Measurements from ENCODE around the gene PSMB3. TPM values are rescaled to one million over a fixed set of nuclear protein-coding genes. Genes with fewer than 3 reads are reported as not detected.

Gene PSMB3
- total RNA-seq, 1 experiment from 2014 or later, result 441 TPM

DNA sequence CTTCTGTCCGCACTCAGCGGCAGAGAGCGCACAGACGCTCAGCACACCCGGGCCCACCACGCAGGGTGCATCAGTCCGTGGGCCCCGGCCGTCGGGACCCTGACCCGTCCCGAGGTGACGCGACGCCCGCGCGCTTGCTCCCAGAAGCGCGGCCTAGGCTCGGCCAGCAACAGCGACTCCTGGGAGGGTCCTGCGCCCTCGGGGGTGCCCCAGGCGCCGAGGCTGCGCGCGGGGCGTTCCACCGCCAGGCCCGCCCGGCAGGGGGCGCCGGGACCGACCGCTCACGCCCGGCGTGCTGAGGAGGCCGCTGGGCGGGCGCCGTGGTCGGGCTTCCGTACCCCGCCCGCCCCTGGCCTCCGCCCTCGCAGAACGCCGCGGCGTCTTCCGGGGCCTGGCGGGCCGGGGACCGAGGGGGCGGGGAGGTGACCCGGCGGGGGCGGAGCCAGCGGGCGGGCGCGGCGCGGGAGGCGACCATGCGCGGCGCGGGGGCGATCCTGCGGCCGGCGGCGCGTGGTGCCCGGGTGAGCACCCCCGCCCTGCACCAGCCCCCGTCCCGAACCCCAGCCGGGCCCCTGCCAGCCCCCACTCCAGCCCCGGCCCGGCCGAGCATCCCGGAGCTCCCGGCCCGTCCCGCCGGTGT lies 22.5 kb upstream of the PSMB3 start, which contains the start of gene CISD3:
Gene CISD3 (plus strand): TSS at position 456 of the 640 bp plus-strand sequence. CDS start 18 bp downstream, at position 474.
- intact Hi-C loops (cut with micrococcal nuclease), result no loop called here
- Histone ChIP-seq H3K27me3 (ENCODE audit: low read length) (no peaks in the 10 kb centered on the region), H3K4me2 (ENCODE audit: low read length) (peak within 1 kb of the TSS; percentile 97), H3K9me3 (ENCODE audit: low read length) (no peaks in the 10 kb centered on the region), H3K36me3 (ENCODE audit: low read depth, low read length) (no peaks in the 10 kb centered on the region), H2AFZ (ENCODE audit: low read length) (peak within 1 kb of the TSS; percentile 87), H4K20me1 (ENCODE audit: low read length) (0 out of 2 replicates have a peak, but pooled peaks cover 4% of the 10 kb centered on the region), H3K9ac (ENCODE audit: low read length) (peak within 1 kb of the TSS; percentile 81), H3K27ac (ENCODE audit: low read length) (peak within 1 kb of the TSS; percentile 40), H3K9me2 (replicated peaks; ENCODE audit: low read length) (no peaks in the 10 kb centered on the region), H3F3A (ENCODE audit: low read length, unreplicated experiment) (no peaks in the 10 kb centered on the region), H3K4me1 (ENCODE audit: insufficient read depth, low read length) (peaks cover 20% of the 10 kb centered on the region), H3K79me2 (ENCODE audit: low read length) (peaks cover 23% of the 10 kb centered on the region), H3K4me3 (ENCODE audit: low read length) (peak within 1 kb of the TSS; percentile 95)
- TF ChIP-seq EZH2 (IDR thresholded peaks at IDR 0.05; ENCODE audit: low read length, unreplicated experiment), result no peak
- TF ChIP-seq CTCF (conservative IDR thresholded peaks at IDR 0.05; ENCODE audit: low read depth, low read length), result peak; percentile 43; the same call in 1 of the 2 replicates
- TF ChIP-seq EZH2phosphoT487 (IDR thresholded peaks at IDR 0.05; ENCODE audit: borderline replicate concordance, low read length), result no peak
- DNase-seq, result peak; percentile 86
- ChIA-PET POLR2A (ENCODE audit: unreplicated experiment) (no interaction called here), CTCF (no interaction called here)
- BruUV-seq (replicated peaks), result no TSS peak
- peak; percentile 87 for ATAC-seq

GRCh38 chr17:38730526-38731379 lies 21.8 kb upstream of the PSMB3 start:
- peak overlapping the region; percentile 95 for H3K4me3 ChIP-seq (ENCODE audit: low read length)
- peak overlapping the region; percentile 97 for H3K4me2 ChIP-seq (ENCODE audit: low read length)
- POLR2A ChIA-PET (ENCODE audit: unreplicated experiment), result no interaction called here
- intact Hi-C loops (cut with micrococcal nuclease), result no loop called here
- peak overlapping the region; percentile 40 for H3K27ac ChIP-seq (ENCODE audit: low read length)
- H3K79me2 ChIP-seq (ENCODE audit: low read length), result peaks cover 23% of the 10 kb centered on the region
- DNase-seq, result peak; percentile 46
- CTCF ChIA-PET, result no interaction called here
- H3K36me3 ChIP-seq (ENCODE audit: low read depth, low read length), result no peaks in the 10 kb centered on the region
- BruUV-seq (replicated peaks), result no TSS peak
- H3K9ac ChIP-seq (ENCODE audit: low read length), result peak overlapping the region; percentile 81
- H3K9me3 ChIP-seq (ENCODE audit: low read length), result no peaks in the 10 kb centered on the region
- no peak for TF ChIP-seq EZH2phosphoT487 (IDR thresholded peaks at IDR 0.05; ENCODE audit: borderline replicate concordance, low read length)
- no peak for TF ChIP-seq EZH2 (IDR thresholded peaks at IDR 0.05; ENCODE audit: low read length, unreplicated experiment)
- no peak for TF ChIP-seq CTCF (conservative IDR thresholded peaks at IDR 0.05; ENCODE audit: low read depth, low read length)
- H3K9me2 ChIP-seq (replicated peaks; ENCODE audit: low read length), result no peaks in the 10 kb centered on the region
- H3K4me1 ChIP-seq (ENCODE audit: insufficient read depth, low read length), result peaks cover 20% of the 10 kb centered on the region
- peak; percentile 48 for ATAC-seq
- H2AFZ ChIP-seq (ENCODE audit: low read length), result peak overlapping the region; percentile 87
- no peaks in the 10 kb centered on the region for H3F3A ChIP-seq (ENCODE audit: low read length, unreplicated experiment)
- H4K20me1 ChIP-seq (ENCODE audit: low read length), result 0 out of 2 replicates have a peak, but pooled peaks cover 4% of the 10 kb centered on the region
- no peaks in the 10 kb centered on the region for H3K27me3 ChIP-seq (ENCODE audit: low read length)

Measured in PC-3 (cell line).